CD14-positive monocyte (primary cell): Measurements from ENCODE around the gene CADM1. TPM values are rescaled to one million over a fixed set of nuclear protein-coding genes. Genes with fewer than 3 reads are reported as not detected.

ENCODE experiments used
- DNase-seq, 3 donors: peaks; one replicate each; pipeline ENCODE4 v3.0.0-alpha.2; 2011 to 2022
- H2AFZ ChIP-seq: 2 replicates; pipeline ENCODE4 v1.6.0; 2012; ENCODE audit warnings: mild to moderate bottlenecking, low read depth, low read length, inconsistent platforms; ENCODE audit not compliant: insufficient read depth, poor library complexity, severe bottlenecking
- H3K27ac ChIP-seq, 2 donors: 1 replicate in 1 of 2; 2 replicates in 1 of 2; pipeline ENCODE4 v1.5.1; 2012 to 2013; ENCODE audit warnings: low read length in 2 of 2, control low read depth in 1 of 2, inconsistent platforms in 1 of 2, low read depth in 1 of 2, mild to moderate bottlenecking in 1 of 2
- H3K27me3 ChIP-seq, 2 donors: one replicate each; pipeline versions ENCODE4 v1.6.0 to v1.6.1; 2011 to 2013; ENCODE audit warnings: low read length in 2 of 2; ENCODE audit not compliant: control insufficient read depth in 2 of 2, insufficient read depth in 2 of 2
- H3K36me3 ChIP-seq, 2 donors: replicated peaks in 1 of 2; 1 replicate in 1 of 2; 2 replicates in 1 of 2; pipeline versions ENCODE4 v1.5.1 to v1.6.1; 2012 to 2013; ENCODE audit warnings: low read length in 2 of 2, control low read depth in 1 of 2, inconsistent platforms in 1 of 2, mild to moderate bottlenecking in 1 of 2; ENCODE audit not compliant: insufficient read depth in 2 of 2, control insufficient read depth in 1 of 2
- H3K4me1 ChIP-seq, 2 donors: 1 replicate in 1 of 2; 2 replicates in 1 of 2; pipeline versions ENCODE4 v1.5.1 to v1.6.1; 2012 to 2013; ENCODE audit warnings: low read length in 2 of 2, control low read depth in 1 of 2, inconsistent platforms in 1 of 2, mild to moderate bottlenecking in 1 of 2, moderate library complexity in 1 of 2; ENCODE audit not compliant: insufficient read depth in 2 of 2, control insufficient read depth in 1 of 2
- H3K4me2 ChIP-seq: replicated peaks from 2 replicates; pipeline ENCODE3; 2012; ENCODE audit warnings: low read length, moderate library complexity, mild to moderate bottlenecking; ENCODE audit not compliant: poor library complexity, severe bottlenecking; ENCODE audit errors: extremely low read depth
- H3K4me3 ChIP-seq, 3 experiments: fragments of 200-600 bp in 1 of 3; sonication (generic) in 1 of 3; replicated peaks in 1 of 3; 1 replicate in 2 of 3; 2 replicates in 1 of 3; pipeline ENCODE4 v1.5.1; 2011 to 2013; ENCODE audit warnings: low read length in 3 of 3, mild to moderate bottlenecking in 3 of 3, control low read depth in 2 of 3, low read depth in 2 of 3, inconsistent platforms in 1 of 3, moderate library complexity in 1 of 3
- H3K79me2 ChIP-seq: 2 replicates; pipeline ENCODE4 v1.6.0; 2012; ENCODE audit warnings: mild to moderate bottlenecking, control low read depth, inconsistent platforms, low read length, moderate library complexity; ENCODE audit not compliant: insufficient read depth
- H3K9ac ChIP-seq: 2 replicates; pipeline ENCODE4 v1.6.0; 2017; ENCODE audit warnings: low read length, mild to moderate bottlenecking; ENCODE audit not compliant: insufficient read depth, poor library complexity, severe bottlenecking
- H3K9me3 ChIP-seq, 2 donors: replicated peaks in 1 of 2; 1 replicate in 1 of 2; 2 replicates in 1 of 2; pipeline versions ENCODE4 v1.5.1 to v1.6.1; 2012 to 2013; ENCODE audit warnings: low read length in 2 of 2, control low read depth in 1 of 2; ENCODE audit not compliant: control insufficient read depth in 1 of 2, insufficient read depth in 1 of 2
- H4K20me1 ChIP-seq: 2 replicates; pipeline ENCODE4 v1.6.0; 2012; ENCODE audit warnings: mild to moderate bottlenecking, low read length, control low read depth, moderate library complexity; ENCODE audit not compliant: insufficient read depth
- H3K27ac Mint-ChIP-seq, 7 donors: one replicate each; pipeline ENCODE4 v1.8.0; 2020; ENCODE audit warnings: mild to moderate bottlenecking in 7 of 7, mixed read lengths in 7 of 7, moderate library complexity in 6 of 7, inconsistent platforms in 2 of 7
- H3K27me3 Mint-ChIP-seq, 3 donors: one replicate each; pipeline ENCODE4 v1.8.0; 2021 to 2022; ENCODE audit warnings: low read depth in 3 of 3, mild to moderate bottlenecking in 3 of 3, mixed read lengths in 3 of 3, moderate library complexity in 3 of 3, inconsistent platforms in 1 of 3
- H3K36me3 Mint-ChIP-seq, 2 donors: one replicate each; pipeline ENCODE4 v1.8.0; 2020; ENCODE audit warnings: mixed read lengths in 2 of 2, inconsistent platforms in 1 of 2, mild to moderate bottlenecking in 1 of 2
- H3K4me1 Mint-ChIP-seq: one replicate; pipeline ENCODE4 v1.8.0; 2020; ENCODE audit warnings: mild to moderate bottlenecking, mixed read lengths
- H3K4me3 Mint-ChIP-seq, 2 donors: one replicate each; pipeline ENCODE4 v1.8.0; 2020; ENCODE audit warnings: mild to moderate bottlenecking in 2 of 2, mixed read lengths in 2 of 2, moderate library complexity in 1 of 2
- H3K9me3 Mint-ChIP-seq, 7 donors: one replicate each; pipeline ENCODE4 v1.8.0; 2020 to 2022; ENCODE audit warnings: mixed read lengths in 7 of 7, mild to moderate bottlenecking in 6 of 7, moderate library complexity in 6 of 7, inconsistent platforms in 2 of 7
- WGBS: methylation state at CpG from one replicate; pipeline ENCODE4 v1.1.5; 2013; ENCODE audit warnings: missing lambda C conversion rate; ENCODE audit not compliant: insufficient coverage; 5-methylcytosine and 5-hydroxymethylcytosine counted together
- intact Hi-C, 2 donors: fragments of 100-400 bp; cut with micrococcal nuclease; formaldehyde crosslinking; loops; one replicate each; pipeline versions ENCODE4 v1.15.0 to v1.15.1; 2023
- polyA plus RNA-seq, 3 donors: library from polyadenylated mRNA; depleted of rRNA in 1 of 3; unstranded in 2 of 3; stranded (reverse) in 1 of 3; fragments of 300-500 nt in 2 of 3; fragments of >200 nt in 1 of 3; fragmentation: Illumina TruSeq in 2 of 3; gene quantifications; 1 replicate in 2 of 3; 2 replicates in 1 of 3; pipeline ENCODE4 v1.2.3, GENCODE V29; 2012 to 2021
- TF ChIP-seq, protein P1 (sequence below): fragments of 200-600 bp; IDR thresholded peaks from one replicate; pipeline ENCODE4 v1.8.0; 2022; ENCODE audit warnings: antibody characterized with exemption, mild to moderate bottlenecking

Gene CADM1
- polyA plus RNA-seq, 3 donors, result not detected

DNA sequence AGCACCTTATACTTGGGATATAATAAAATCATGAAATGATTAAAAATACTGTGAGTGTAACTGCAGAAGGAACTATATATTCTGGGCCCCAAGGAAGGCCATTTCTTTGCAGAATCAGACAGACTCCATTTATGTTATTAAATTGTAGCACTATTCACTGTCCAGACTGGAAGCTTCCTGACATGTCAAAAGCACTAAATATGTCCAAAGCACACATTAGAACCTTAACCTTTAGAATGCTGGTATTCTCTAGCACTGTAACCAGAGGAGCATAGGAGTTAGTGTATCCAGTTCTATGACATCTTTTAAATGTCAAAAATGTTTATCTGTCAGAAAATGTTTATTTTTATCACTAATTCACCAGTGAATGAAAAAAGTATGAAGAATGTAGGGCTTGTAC is 246.9 kb downstream of the CADM1 start:
- H3K27me3 ChIP-seq, result no peaks in the 10 kb centered on the region
- no peak overlapping the region for H3K4me2 ChIP-seq
- H4K20me1 ChIP-seq, result no peaks in the 10 kb centered on the region
- Mint-ChIP-seq H3K27ac (no peak overlapping the region), H3K4me3 (no peak overlapping the region), H3K4me1 (no peaks in the 10 kb centered on the region), H3K27me3 (peaks cover 0 to 3% (median 1%) of the 10 kb centered on the region in 3 donors), H3K9me3 (peaks cover 0 to 3% (median 0%) of the 10 kb centered on the region in 7 donors), H3K36me3 (no peaks in the 10 kb centered on the region)
- DNase-seq, result no peak
- no peak overlapping the region for H2AFZ ChIP-seq
- H3K36me3 ChIP-seq, result no peaks in the 10 kb centered on the region
- H3K79me2 ChIP-seq, result no peaks in the 10 kb centered on the region
- no peak overlapping the region for H3K27ac ChIP-seq
- no peak overlapping the region for H3K9ac ChIP-seq
- no peaks in the 10 kb centered on the region for H3K4me1 ChIP-seq
- TF ChIP-seq, protein P1, sequence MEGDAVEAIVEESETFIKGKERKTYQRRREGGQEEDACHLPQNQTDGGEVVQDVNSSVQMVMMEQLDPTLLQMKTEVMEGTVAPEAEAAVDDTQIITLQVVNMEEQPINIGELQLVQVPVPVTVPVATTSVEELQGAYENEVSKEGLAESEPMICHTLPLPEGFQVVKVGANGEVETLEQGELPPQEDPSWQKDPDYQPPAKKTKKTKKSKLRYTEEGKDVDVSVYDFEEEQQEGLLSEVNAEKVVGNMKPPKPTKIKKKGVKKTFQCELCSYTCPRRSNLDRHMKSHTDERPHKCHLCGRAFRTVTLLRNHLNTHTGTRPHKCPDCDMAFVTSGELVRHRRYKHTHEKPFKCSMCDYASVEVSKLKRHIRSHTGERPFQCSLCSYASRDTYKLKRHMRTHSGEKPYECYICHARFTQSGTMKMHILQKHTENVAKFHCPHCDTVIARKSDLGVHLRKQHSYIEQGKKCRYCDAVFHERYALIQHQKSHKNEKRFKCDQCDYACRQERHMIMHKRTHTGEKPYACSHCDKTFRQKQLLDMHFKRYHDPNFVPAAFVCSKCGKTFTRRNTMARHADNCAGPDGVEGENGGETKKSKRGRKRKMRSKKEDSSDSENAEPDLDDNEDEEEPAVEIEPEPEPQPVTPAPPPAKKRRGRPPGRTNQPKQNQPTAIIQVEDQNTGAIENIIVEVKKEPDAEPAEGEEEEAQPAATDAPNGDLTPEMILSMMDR, result no peak
- no peak overlapping the region for H3K4me3 ChIP-seq
- intact Hi-C loops, result no loop called here
- no peaks in the 10 kb centered on the region for H3K9me3 ChIP-seq

DNA sequence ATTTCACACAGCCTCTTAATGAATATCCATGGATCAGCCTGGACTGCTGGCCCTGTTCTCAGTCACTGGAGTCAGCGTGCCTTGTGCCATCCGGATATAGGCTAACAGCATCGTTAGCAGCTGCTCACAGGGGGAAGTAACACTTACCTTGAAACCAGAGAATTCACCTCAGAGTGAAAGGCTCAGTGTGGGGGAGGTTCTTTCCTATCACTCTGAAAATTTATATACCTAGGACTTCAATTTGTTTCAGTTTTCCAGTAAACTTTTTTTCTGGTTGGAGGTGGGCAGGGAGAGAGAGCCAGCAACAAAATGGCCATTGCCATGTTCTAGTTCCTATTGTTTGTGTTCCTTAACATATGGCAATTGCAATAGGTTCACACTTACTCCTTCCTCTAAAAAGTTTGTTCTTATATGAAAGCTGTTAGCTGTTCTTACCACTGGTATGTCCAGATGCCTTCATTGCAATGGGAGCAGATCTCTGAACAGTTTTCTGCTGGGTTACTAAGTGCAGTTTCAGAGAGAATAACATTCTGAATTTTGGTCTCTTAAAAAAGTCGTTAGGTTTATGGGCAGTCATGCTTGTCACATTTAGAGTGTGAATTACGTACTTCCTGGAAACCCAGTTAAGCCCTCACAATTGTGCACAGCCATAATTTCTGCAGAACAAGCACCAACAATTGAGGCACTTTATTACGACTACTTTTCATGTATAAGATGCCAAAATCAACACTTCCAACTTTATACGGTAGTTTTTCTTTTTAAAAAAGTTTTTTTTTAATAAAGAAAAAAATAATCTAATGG is 247.6 kb downstream of the CADM1 start:
- Histone ChIP-seq H4K20me1 (no peaks in the 10 kb centered on the region), H3K4me1 (no peaks in the 10 kb centered on the region), H3K79me2 (no peaks in the 10 kb centered on the region), H3K9me3 (no peaks in the 10 kb centered on the region), H3K27ac (no peak overlapping the region), H2AFZ (no peak overlapping the region), H3K4me3 (no peak overlapping the region), H3K36me3 (no peaks in the 10 kb centered on the region), H3K4me2 (no peak overlapping the region), H3K27me3 (no peaks in the 10 kb centered on the region), H3K9ac (no peak overlapping the region)
- intact Hi-C loops, result no loop called here
- H3K27ac Mint-ChIP-seq, result no peak overlapping the region
- TF ChIP-seq, protein P1, result no peak
- H3K4me3 Mint-ChIP-seq, result no peak overlapping the region
- no peaks in the 10 kb centered on the region for H3K36me3 Mint-ChIP-seq
- DNase-seq, result no peak
- WGBS, result 43% methylated on average over 1 of the region's 7 CpGs
- H3K4me1 Mint-ChIP-seq, result no peaks in the 10 kb centered on the region
- H3K9me3 Mint-ChIP-seq, result peaks cover 0 to 3% (median 0%) of the 10 kb centered on the region in 7 donors
- peaks cover 0 to 1% (median 0%) of the 10 kb centered on the region in 3 donors for H3K27me3 Mint-ChIP-seq
